Right atrium auricular region (tissue), 2 donors: ENCODE data around the gene ITGB4. TPM values are rescaled to one million over a fixed set of nuclear protein-coding genes. Genes with fewer than 3 reads are reported as not detected.
A peak's percentile ranks its signal among the peaks of the same experiment; 100 is the strongest.
"Not testable (repeated sequence)": the region's sequence is repeated elsewhere in the genome, so short reads cannot be mapped to it uniquely, and the experiment has no call there.

ENCODE experiments used
- DNase-seq: peaks from one replicate; pipeline ENCODE4 v3.0.0-alpha.2; 2019; ENCODE audit warnings: low spot score
- H3K27ac ChIP-seq, 2 donors: fragments of 200-600 bp; sonication (generic); 1 replicate in 1 of 2; 2 replicates in 1 of 2; pipeline ENCODE4 v1.5.1; 2016 to 2019
- H3K27me3 ChIP-seq, 2 donors: fragments of 200-600 bp; sonication (generic); one replicate each; pipeline versions ENCODE4 v1.5.1 to v1.6.0; 2017 to 2019
- H3K36me3 ChIP-seq: fragments of 200-600 bp; sonication (generic); one replicate; pipeline ENCODE4 v1.5.1; 2016
- H3K4me1 ChIP-seq, 2 donors: fragments of 200-600 bp; sonication (generic); one replicate each; pipeline versions ENCODE4 v1.5.1 to v1.6.0; 2017 to 2019
- H3K4me3 ChIP-seq, 2 donors: fragments of 200-600 bp; sonication (generic); 1 replicate in 1 of 2; 2 replicates in 1 of 2; pipeline ENCODE4 v1.5.1; 2017 to 2019; ENCODE audit warnings: mild to moderate bottlenecking in 1 of 2, moderate library complexity in 1 of 2
- H3K9me3 ChIP-seq, 2 donors: fragments of 200-600 bp; sonication (generic); one replicate each; pipeline ENCODE4 v1.5.1; 2019
- total RNA-seq, 2 donors: library from RNA; depleted of rRNA; stranded (reverse); fragments of >200 nt; gene quantifications; one replicate each; pipeline ENCODE4 v1.1.0, GENCODE V29; 2016
- TF ChIP-seq, protein P1 (sequence below), 2 donors: fragments of 200-600 bp; sonication (generic); IDR thresholded peaks; one replicate each; pipeline ENCODE4 v1.5.1; 2019; ENCODE audit warnings: antibody characterized with exemption in 2 of 2

The ITGB4 gene
- total RNA-seq, 2 donors from 2014 or later = 11.1 to 37.5 TPM

DNA sequence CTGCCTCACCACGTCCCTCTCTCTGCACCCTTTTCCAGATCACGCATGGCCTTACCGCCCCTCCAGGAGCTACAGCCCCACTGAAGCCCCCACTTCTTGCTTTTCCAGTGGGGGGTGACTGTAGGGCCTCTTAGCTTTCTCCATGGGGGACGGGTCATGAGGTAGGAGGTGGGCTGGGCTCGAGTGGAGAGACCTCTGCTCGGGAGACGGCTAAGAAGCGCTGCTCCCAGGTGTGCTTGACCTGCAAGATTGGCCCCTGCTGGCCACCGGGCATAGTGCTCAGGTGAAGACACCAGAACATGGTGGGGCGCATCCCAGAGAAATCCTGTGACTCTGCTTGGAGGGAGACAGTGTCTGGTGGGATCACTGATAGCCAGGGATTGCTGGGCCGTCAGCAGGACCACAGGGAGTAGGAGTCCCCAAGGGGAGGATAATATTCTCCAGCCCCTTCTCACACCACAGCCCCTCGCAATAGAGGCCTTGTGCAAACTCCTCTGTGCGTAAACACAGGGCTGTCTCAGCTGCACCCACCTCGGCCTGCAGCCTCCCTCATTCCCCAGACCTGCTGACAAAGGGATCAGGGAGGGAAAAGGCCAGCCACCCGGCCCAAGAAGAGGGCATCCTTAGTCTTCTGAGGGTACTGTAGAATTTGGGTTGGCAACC lies 52.7 kb downstream of the ITGB4 start:
- peaks cover 0 to 31% of the 10 kb centered on the region in 2 donors for H3K4me1 ChIP-seq
- H3K9me3 ChIP-seq = no peaks in the 10 kb centered on the region
- no peak overlapping the region for H3K27ac ChIP-seq
- H3K27me3 ChIP-seq = no peaks in the 10 kb centered on the region
- peaks cover 43% of the 10 kb centered on the region for H3K36me3 ChIP-seq
- DNase-seq = no peak
- no peak overlapping the region for H3K4me3 ChIP-seq
- TF ChIP-seq, protein P1, sequence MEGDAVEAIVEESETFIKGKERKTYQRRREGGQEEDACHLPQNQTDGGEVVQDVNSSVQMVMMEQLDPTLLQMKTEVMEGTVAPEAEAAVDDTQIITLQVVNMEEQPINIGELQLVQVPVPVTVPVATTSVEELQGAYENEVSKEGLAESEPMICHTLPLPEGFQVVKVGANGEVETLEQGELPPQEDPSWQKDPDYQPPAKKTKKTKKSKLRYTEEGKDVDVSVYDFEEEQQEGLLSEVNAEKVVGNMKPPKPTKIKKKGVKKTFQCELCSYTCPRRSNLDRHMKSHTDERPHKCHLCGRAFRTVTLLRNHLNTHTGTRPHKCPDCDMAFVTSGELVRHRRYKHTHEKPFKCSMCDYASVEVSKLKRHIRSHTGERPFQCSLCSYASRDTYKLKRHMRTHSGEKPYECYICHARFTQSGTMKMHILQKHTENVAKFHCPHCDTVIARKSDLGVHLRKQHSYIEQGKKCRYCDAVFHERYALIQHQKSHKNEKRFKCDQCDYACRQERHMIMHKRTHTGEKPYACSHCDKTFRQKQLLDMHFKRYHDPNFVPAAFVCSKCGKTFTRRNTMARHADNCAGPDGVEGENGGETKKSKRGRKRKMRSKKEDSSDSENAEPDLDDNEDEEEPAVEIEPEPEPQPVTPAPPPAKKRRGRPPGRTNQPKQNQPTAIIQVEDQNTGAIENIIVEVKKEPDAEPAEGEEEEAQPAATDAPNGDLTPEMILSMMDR (IDR thresholded peaks at IDR 0.05) = no peak

DNA sequence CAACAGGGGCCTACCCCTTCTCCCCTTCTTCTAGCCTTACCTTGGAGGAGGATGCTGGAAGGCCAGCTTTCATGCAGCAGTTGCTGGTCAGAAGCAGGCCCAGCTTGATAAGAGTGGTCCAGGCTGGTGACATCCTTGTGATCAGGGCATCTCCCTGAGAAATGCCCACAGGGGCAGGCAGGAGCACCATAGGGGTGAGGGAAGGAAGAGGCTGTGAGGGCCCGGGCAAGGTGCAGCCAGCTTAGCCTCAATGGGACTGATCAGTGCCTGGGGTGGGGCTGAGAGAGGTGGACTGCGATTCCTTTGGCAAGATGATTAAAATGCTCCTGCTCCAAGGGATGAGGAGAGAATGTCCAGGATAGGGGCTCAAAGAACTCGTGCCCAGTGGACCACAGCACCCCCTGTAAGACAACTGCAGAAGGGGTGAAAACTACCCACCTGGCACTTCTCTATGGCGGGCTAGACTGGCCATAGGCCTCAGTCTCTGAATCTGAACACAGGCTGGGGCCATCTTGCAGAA lies 53.3 kb downstream of the ITGB4 start:
- peaks cover 45% of the 10 kb centered on the region for H3K36me3 ChIP-seq
- H3K9me3 ChIP-seq = no peaks in the 10 kb centered on the region
- TF ChIP-seq, protein P1 (IDR thresholded peaks at IDR 0.05) = no peak
- no peak for DNase-seq
- no peak overlapping the region for H3K4me3 ChIP-seq
- H3K27ac ChIP-seq = no peak overlapping the region
- H3K4me1 ChIP-seq = peaks cover 0 to 31% of the 10 kb centered on the region in 2 donors
- no peaks in the 10 kb centered on the region for H3K27me3 ChIP-seq

GRCh38 chr17:75774991-75775668 lies 53.9 kb downstream of the ITGB4 start:
- H3K36me3 ChIP-seq = peaks cover 45% of the 10 kb centered on the region
- no peaks in the 10 kb centered on the region for H3K27me3 ChIP-seq
- TF ChIP-seq, protein P1 (IDR thresholded peaks at IDR 0.05) = no peak
- H3K4me1 ChIP-seq = peaks cover 0 to 31% of the 10 kb centered on the region in 2 donors
- no peak for DNase-seq
- H3K9me3 ChIP-seq = no peaks in the 10 kb centered on the region
- no peak overlapping the region for H3K4me3 ChIP-seq
- H3K27ac ChIP-seq = peak overlapping the region; percentile 49 to 66

DNA sequence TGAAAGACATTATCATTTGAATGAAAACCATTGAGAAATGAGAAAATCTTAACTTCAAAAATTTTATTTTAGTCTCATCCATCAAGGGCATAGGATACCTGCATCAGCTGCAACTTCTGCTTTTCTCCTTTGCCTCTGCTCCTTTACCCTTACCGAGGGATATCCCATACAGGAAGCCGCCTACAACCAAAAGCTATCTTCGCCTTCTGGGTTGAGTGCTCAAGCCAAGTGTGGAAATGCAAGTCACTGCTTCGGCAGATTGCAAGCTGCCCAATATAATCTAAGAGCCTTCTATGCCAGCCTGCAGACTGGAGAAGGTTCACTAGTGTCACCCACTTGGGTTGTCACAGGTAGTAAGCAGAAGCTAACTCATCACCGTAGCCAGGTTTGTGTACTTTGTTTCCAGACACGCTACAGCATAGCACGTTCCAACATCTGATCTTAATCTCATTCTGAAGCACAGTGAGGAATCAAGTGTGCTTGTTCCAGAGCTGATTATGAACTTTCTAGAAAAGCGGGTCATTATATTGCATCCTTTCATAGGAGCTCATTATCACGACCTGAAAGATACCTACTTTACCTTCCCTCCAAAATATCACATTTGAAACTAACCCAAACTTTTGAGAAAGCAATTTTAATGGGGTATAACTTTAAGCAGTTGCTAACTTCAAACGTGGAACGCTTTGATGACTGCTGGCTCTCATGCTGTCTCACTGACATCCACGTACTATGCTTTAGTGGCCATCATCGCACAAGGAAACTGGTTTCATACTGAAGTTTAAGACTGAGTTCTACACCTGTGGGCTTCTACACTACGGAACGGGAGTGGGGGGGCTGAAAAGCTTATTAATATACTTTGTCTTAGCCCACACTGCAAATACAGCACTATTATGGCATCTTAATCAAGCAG lies 55.4 kb downstream of the ITGB4 start:
- Histone ChIP-seq H3K27ac (peak overlapping the region; percentile 49 to 99), H3K4me1 (peaks cover 0 to 31% of the 10 kb centered on the region in 2 donors), H3K9me3 (no peaks in the 10 kb centered on the region), H3K36me3 (peaks cover 45% of the 10 kb centered on the region), H3K27me3 (no peaks in the 10 kb centered on the region), H3K4me3 (peak overlapping the region; percentile 17 to 85)
- no peak for DNase-seq
- TF ChIP-seq, protein P1 (IDR thresholded peaks at IDR 0.05) = no peak

- no peaks in the 10 kb centered on the region for H3K27me3 ChIP-seq
- H3K4me3 ChIP-seq = peak overlapping the region; percentile 79 to 85
- peak overlapping the region; percentile 49 to 99 for H3K27ac ChIP-seq
- no peaks in the 10 kb centered on the region for H3K9me3 ChIP-seq
- H3K4me1 ChIP-seq = peaks cover 0 to 31% of the 10 kb centered on the region in 2 donors
- H3K36me3 ChIP-seq = peaks cover 45% of the 10 kb centered on the region
- DNase-seq = no peak
- TF ChIP-seq, protein P1 (IDR thresholded peaks at IDR 0.05) = no peak
These were observed 56.1 kb downstream of the ITGB4 start for GRCh38 chr17:75777296-75777922.

DNA sequence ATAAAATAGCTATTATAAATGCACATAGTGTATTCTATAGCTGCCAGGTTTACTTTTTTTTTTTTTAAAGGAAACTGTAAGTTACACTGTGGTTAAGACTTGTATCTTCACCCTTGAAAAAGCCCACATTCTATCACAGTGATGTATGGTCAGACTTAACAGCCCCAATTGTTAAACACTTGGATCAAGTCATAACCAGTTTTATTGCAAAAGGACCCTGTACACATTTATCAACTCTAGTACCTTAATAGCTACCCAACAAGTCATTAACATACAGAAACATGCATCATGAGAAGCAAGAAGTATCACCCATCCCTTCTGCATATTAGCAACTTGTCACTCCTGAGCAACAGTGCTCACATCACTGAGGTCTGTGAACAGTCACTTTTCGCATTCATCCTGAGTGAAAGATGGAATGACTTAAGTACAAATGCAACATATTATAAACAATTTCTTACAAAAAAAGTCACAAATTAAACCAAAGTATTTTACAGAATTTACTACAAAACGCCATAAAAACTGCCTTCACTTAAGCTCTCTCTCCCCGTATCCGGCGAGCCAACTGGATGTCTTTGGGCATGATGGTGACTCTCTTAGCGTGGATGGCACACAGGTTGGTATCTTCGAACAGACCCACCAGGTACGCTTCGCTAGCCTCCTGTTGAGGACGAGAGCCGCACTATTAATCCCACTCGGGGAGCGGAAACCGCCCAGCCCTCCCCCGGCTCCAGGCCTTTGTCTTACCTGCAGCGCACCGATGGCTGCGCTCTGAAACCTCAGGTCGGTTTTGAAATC lies 57.0 kb downstream of the ITGB4 start:
- not testable (repeated sequence) for H3K27me3 ChIP-seq, H3K9me3 ChIP-seq, DNase-seq
- peak overlapping the region; percentile 96 to 99 for H3K27ac ChIP-seq
- H3K36me3 ChIP-seq = peaks cover 45% of the 10 kb centered on the region
- H3K4me1 ChIP-seq = peaks cover 0 to 34% of the 10 kb centered on the region in 2 donors
- peak overlapping the region; percentile 79 to 85 for H3K4me3 ChIP-seq
